ENCODE data around the gene DPPA2.

DPPA2 gene

GRCh38 chr3:109254770-109255169, 61.5 kb downstream of the DPPA2 start:
- Histone ChIP-seq H3K9ac (ENCODE audit: low read length) (no peak overlapping the region), H3K4me1 (ENCODE audit: low read length) (no peaks in the 10 kb centered on the region), H3K79me2 (ENCODE audit: low read length) (no peaks in the 10 kb centered on the region), H3K4me3 (ENCODE audit: low read length) (no peak overlapping the region), H2AFZ (ENCODE audit: low read depth, low read length) (no peak overlapping the region), H3K36me3 (replicated peaks; ENCODE audit: low read depth, low read length) (no peaks in the 10 kb centered on the region), H3K27ac (ENCODE audit: low read length) (no peak overlapping the region), H4K20me1 (ENCODE audit: insufficient read depth, low read length) (no peaks in the 10 kb centered on the region), H3K4me2 (ENCODE audit: low read length) (no peak overlapping the region), H3K9me3 (ENCODE audit: insufficient read depth, low read length) (no peaks in the 10 kb centered on the region), H3K27me3 (ENCODE audit: low read depth, low read length) (no peaks in the 10 kb centered on the region)
- TF ChIP-seq EZH2phosphoT487 (IDR thresholded peaks at IDR 0.05; ENCODE audit: low read depth) (no peak), CTCF (IDR thresholded peaks at IDR 0.05; ENCODE audit: low read depth, low read length) (no peak)

- no peaks in the 10 kb centered on the region for H3K4me1 ChIP-seq (ENCODE audit: low read length)
- no peak overlapping the region for H3K4me2 ChIP-seq (ENCODE audit: low read length)
These were observed 63.7 kb downstream of the DPPA2 start for GRCh38 chr3:109252641-109253040.

More at GRCh38 chr3:109252641-109253040, 63.7 kb downstream of the DPPA2 start:
- H4K20me1 ChIP-seq (ENCODE audit: insufficient read depth, low read length) = no peaks in the 10 kb centered on the region
- no peak overlapping the region for H3K27ac ChIP-seq (ENCODE audit: low read length)
- no peak overlapping the region for H3K9ac ChIP-seq (ENCODE audit: low read length)
- H3K27me3 ChIP-seq (ENCODE audit: low read depth, low read length) = no peaks in the 10 kb centered on the region
- TF ChIP-seq CTCF (IDR thresholded peaks at IDR 0.05; ENCODE audit: low read depth, low read length) = no peak
- no peak for TF ChIP-seq EZH2phosphoT487 (IDR thresholded peaks at IDR 0.05; ENCODE audit: low read depth)
- no peaks in the 10 kb centered on the region for H3K36me3 ChIP-seq (replicated peaks; ENCODE audit: low read depth, low read length)
- H3K9me3 ChIP-seq (ENCODE audit: insufficient read depth, low read length) = no peaks in the 10 kb centered on the region
- H3K4me3 ChIP-seq (ENCODE audit: low read length) = no peak overlapping the region
- no peaks in the 10 kb centered on the region for H3K79me2 ChIP-seq (ENCODE audit: low read length)
- no peak overlapping the region for H2AFZ ChIP-seq (ENCODE audit: low read depth, low read length)

Measured in OCI-LY3 (cell line).